Measurements from ENCODE around the gene SCAF11. TPM values are rescaled to one million over a fixed set of nuclear protein-coding genes. Genes with fewer than 3 reads are reported as not detected.

The SCAF11 gene
- total and polyA plus RNA-seq, 10 of the 15 experiments (the other 5 are each of a cell fraction or from before 2014, with no cell fraction given): 42.0 to 153 (median 100) TPM

DNA sequence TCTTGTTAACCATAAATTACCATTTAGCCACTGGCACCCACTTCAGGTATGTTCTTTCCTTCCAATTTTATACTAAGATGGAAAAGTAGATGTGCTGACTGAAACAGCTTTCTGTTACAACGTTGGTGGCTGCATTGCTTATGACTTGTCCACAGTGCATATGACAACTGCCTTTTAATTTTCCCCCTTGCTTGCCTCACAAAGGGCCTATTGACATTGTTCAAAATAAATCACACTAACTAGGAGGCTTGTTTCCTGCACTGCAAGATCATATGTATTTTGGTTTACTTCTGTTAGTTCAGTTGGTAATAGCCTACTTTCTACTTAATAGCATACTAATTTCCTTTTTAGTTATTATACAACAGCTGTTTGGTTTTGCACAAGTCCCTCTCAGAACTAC lies 55.4 kb downstream of the SCAF11 start:
- CTCF ChIA-PET: interaction anchor here (0.6 to 1.9 kb wide), 8 partner anchors 13 to 391 kb away, joined by 3 to 6 read pairs (median 4); no protein-coding TSS in a partner anchor
- H3K79me2 ChIP-seq (ENCODE audit: control insufficient read depth, insufficient read depth, low read length): no peaks in the 10 kb centered on the region
- H3K27ac ChIP-seq (ENCODE audit: control insufficient read depth, insufficient read depth): no peak overlapping the region
- no peaks in the 10 kb centered on the region for H3K27me3 ChIP-seq (replicated peaks in 1 of 2; ENCODE audit: control insufficient read depth in 2 of 2, insufficient read depth in 2 of 2, low read length in 1 of 2)
- no peaks in the 10 kb centered on the region for H4K20me1 ChIP-seq (ENCODE audit: control insufficient read depth, insufficient read depth)
- intact Hi-C loops (cut with micrococcal nuclease; ENCODE audit: unreplicated experiment): no loop called here
- H3K9ac ChIP-seq (ENCODE audit: control insufficient read depth, insufficient read depth, low read length): no peak overlapping the region
- POLR2A ChIA-PET: no interaction called here
- H3K36me3 ChIP-seq (ENCODE audit: control insufficient read depth in 2 of 2, insufficient read depth in 2 of 2, low read length in 1 of 2): peaks cover 0 to 14% of the 10 kb centered on the region in 2 experiments; a peak in 3 of 4 replicates
- no peak overlapping the region for H2AFZ ChIP-seq (ENCODE audit: control insufficient read depth, low read depth, low read length)
- H3K4me1 ChIP-seq (ENCODE audit: control insufficient read depth, insufficient read depth, low read length): no peaks in the 10 kb centered on the region
- TF ChIP-seq NBN (IDR thresholded peaks at IDR 0.05) (no peak), CBX3 (IDR thresholded peaks at IDR 0.05; ENCODE audit: borderline replicate concordance, low read depth) (no peak), MEF2A (IDR thresholded peaks at IDR 0.05; ENCODE audit: insufficient read depth, low read depth, low read length) (no peak), RFX5 (IDR thresholded peaks at IDR 0.05; ENCODE audit: low read depth, low read length) (no peak)
- TF ChIP-seq, protein P1, sequence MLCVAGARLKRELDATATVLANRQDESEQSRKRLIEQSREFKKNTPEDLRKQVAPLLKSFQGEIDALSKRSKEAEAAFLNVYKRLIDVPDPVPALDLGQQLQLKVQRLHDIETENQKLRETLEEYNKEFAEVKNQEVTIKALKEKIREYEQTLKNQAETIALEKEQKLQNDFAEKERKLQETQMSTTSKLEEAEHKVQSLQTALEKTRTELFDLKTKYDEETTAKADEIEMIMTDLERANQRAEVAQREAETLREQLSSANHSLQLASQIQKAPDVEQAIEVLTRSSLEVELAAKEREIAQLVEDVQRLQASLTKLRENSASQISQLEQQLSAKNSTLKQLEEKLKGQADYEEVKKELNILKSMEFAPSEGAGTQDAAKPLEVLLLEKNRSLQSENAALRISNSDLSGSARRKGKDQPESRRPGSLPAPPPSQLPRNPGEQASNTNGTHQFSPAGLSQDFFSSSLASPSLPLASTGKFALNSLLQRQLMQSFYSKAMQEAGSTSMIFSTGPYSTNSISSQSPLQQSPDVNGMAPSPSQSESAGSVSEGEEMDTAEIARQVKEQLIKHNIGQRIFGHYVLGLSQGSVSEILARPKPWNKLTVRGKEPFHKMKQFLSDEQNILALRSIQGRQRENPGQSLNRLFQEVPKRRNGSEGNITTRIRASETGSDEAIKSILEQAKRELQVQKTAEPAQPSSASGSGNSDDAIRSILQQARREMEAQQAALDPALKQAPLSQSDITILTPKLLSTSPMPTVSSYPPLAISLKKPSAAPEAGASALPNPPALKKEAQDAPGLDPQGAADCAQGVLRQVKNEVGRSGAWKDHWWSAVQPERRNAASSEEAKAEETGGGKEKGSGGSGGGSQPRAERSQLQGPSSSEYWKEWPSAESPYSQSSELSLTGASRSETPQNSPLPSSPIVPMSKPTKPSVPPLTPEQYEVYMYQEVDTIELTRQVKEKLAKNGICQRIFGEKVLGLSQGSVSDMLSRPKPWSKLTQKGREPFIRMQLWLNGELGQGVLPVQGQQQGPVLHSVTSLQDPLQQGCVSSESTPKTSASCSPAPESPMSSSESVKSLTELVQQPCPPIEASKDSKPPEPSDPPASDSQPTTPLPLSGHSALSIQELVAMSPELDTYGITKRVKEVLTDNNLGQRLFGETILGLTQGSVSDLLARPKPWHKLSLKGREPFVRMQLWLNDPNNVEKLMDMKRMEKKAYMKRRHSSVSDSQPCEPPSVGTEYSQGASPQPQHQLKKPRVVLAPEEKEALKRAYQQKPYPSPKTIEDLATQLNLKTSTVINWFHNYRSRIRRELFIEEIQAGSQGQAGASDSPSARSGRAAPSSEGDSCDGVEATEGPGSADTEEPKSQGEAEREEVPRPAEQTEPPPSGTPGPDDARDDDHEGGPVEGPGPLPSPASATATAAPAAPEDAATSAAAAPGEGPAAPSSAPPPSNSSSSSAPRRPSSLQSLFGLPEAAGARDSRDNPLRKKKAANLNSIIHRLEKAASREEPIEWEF (IDR thresholded peaks at IDR 0.05; ENCODE audit: insufficient replicate concordance, low read depth, low read length): no peak
- TF ChIP-seq, protein P2, sequence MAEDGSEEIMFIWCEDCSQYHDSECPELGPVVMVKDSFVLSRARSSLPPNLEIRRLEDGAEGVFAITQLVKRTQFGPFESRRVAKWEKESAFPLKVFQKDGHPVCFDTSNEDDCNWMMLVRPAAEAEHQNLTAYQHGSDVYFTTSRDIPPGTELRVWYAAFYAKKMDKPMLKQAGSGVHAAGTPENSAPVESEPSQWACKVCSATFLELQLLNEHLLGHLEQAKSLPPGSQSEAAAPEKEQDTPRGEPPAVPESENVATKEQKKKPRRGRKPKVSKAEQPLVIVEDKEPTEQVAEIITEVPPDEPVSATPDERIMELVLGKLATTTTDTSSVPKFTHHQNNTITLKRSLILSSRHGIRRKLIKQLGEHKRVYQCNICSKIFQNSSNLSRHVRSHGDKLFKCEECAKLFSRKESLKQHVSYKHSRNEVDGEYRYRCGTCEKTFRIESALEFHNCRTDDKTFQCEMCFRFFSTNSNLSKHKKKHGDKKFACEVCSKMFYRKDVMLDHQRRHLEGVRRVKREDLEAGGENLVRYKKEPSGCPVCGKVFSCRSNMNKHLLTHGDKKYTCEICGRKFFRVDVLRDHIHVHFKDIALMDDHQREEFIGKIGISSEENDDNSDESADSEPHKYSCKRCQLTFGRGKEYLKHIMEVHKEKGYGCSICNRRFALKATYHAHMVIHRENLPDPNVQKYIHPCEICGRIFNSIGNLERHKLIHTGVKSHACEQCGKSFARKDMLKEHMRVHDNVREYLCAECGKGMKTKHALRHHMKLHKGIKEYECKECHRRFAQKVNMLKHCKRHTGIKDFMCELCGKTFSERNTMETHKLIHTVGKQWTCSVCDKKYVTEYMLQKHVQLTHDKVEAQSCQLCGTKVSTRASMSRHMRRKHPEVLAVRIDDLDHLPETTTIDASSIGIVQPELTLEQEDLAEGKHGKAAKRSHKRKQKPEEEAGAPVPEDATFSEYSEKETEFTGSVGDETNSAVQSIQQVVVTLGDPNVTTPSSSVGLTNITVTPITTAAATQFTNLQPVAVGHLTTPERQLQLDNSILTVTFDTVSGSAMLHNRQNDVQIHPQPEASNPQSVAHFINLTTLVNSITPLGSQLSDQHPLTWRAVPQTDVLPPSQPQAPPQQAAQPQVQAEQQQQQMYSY (CRISPR knock-in tag; IDR thresholded peaks at IDR 0.05): no peak
- TF ChIP-seq, protein P3, sequence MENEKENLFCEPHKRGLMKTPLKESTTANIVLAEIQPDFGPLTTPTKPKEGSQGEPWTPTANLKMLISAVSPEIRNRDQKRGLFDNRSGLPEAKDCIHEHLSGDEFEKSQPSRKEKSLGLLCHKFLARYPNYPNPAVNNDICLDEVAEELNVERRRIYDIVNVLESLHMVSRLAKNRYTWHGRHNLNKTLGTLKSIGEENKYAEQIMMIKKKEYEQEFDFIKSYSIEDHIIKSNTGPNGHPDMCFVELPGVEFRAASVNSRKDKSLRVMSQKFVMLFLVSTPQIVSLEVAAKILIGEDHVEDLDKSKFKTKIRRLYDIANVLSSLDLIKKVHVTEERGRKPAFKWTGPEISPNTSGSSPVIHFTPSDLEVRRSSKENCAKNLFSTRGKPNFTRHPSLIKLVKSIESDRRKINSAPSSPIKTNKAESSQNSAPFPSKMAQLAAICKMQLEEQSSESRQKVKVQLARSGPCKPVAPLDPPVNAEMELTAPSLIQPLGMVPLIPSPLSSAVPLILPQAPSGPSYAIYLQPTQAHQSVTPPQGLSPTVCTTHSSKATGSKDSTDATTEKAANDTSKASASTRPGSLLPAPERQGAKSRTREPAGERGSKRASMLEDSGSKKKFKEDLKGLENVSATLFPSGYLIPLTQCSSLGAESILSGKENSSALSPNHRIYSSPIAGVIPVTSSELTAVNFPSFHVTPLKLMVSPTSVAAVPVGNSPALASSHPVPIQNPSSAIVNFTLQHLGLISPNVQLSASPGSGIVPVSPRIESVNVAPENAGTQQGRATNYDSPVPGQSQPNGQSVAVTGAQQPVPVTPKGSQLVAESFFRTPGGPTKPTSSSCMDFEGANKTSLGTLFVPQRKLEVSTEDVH (IDR thresholded peaks at IDR 0.05; ENCODE audit: low read depth, partially characterized antibody): no peak
- DNase-seq (ENCODE audit: low read depth, low spot score): no peak
- no TSS peak for BruUV-seq (replicated peaks)
- no peaks in the 10 kb centered on the region for H3K9me3 ChIP-seq (replicated peaks; ENCODE audit: control insufficient read depth, insufficient read depth, low read length)
- in situ Hi-C loops (cut with MboI): no loop called here
- WGBS (ENCODE audit: insufficient coverage, insufficient replicate concordance, low lambda C conversion rate, missing lambda C conversion rate): 32% methylated on average over 1 of the region's 1 CpG
- H3K4me2 ChIP-seq (ENCODE audit: control insufficient read depth, insufficient read depth): no peak overlapping the region
- RAD21 ChIA-PET (ENCODE audit: unreplicated experiment): interaction anchor here (1.1 to 1.5 kb wide), 2 partner anchors 172 to 391 kb away, joined by 3 to 5 read pairs; no protein-coding TSS in a partner anchor
- ATAC-seq: no peak
- SMC1A ChIA-PET (ENCODE audit: uncharacterized antibody, unreplicated experiment): interaction anchor here (0.9 to 2.8 kb wide), 4 partner anchors 9 to 18 kb away, joined by 3 to 6 read pairs (median 4); no protein-coding TSS in a partner anchor
- no peak overlapping the region for H3K4me3 ChIP-seq
- FAIRE-seq: no peak
